PFSK-1 (cell line): Measurements from ENCODE around the gene RAN.
A peak's percentile ranks its signal among the peaks of the same experiment; 100 is the strongest.

Experiments
- POLR2AphosphoS5 ChIP-seq: IDR thresholded peaks from 2 replicates; pipeline ENCODE4 v1.6.1; 2012; ENCODE audit warnings: low read depth, mild to moderate bottlenecking, control low read depth, low read length, moderate library complexity
- TAF1 ChIP-seq: IDR thresholded peaks from 2 replicates; pipeline ENCODE4 v1.6.1; 2012; ENCODE audit warnings: low read length, control low read depth, borderline replicate concordance; ENCODE audit not compliant: insufficient read depth

GRCh38 chr12:130838284-130838950 is 33.4 kb upstream of the RAN start:
- TF ChIP-seq POLR2AphosphoS5: peak; percentile 24; the same call in 1 of the 2 replicates
- TF ChIP-seq TAF1: no peak
